Stimulated activated CD8-positive, alpha-beta memory T cell treated with anti-CD3 and anti-CD28 coated beads, Interleukin-15, amount 100 ng/mL, for 4 hours (primary cell): Measurements from ENCODE around the gene GAREM1.
"Not testable (repeated sequence)": the region's sequence is repeated elsewhere in the genome, so short reads cannot be mapped to it uniquely, and the experiment has no call there.

ENCODE experiments used
- DNase-seq, 2 donors: peaks; one replicate each; pipeline ENCODE4 v3.0.0-alpha.2; 2020; ENCODE audit warnings: low read depth in 2 of 2

The GAREM1 gene

DNA sequence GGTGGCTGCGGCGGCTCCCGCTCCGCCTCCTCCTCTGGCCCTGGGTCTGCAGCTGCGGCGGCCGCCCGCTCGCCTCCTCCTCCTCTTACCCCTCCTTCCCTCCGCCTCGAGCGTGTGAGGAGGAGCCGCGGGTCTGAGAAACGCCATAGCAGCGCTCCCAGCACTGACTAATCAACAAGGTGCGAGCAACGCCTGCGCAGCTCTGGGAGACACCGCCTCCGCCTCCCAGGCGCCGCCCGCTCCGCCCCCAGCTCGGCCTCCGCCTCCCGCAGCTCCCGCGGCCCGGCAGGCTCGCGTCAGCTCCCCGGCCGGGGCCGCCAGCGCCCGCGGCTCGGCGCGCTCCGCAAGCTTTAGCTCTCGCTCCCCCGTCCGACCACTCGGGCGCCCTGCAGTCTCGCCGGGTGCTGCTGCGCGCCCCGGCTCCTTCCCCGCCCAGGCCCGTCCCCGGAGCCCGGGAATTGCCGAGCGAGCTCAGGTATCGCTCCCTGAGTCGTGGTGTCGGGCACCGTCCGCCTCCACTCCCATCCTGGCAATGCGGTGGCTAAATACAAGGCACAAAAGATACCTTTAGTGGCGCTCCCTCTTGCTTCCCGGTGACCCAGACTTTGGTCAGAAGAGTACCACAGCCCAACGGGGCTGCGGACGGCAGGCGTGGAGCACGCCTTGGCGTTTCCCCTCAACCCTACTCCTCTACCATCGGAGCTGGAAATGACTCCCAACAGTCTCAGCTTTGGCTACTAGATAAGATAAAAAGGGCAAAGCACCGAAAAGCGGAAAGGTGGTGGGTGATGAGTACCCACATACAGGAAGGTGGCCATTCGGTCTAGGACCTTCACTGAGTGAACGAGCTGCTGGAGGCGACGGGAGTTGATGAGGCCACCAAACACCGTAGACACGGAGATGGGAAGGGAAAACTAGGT, at the start of gene GAREM1:
TSS of gene GAREM1 (minus strand) at position 169 of the 920 bp plus-strand sequence. CDS start 454 bp downstream, outside the sequence.
- peak; percentile 57 to 65 for DNase-seq

- DNase-seq = no peak
Measured at GRCh38 chr18:32511147-32511546, 40.5 kb upstream of the GAREM1 start.

GRCh38 chr18:32509111-32509510, 38.4 kb upstream of the GAREM1 start:
- DNase-seq = no peak

GRCh38 chr18:32507093-32507492, 36.4 kb upstream of the GAREM1 start:
- no peak for DNase-seq

- no peak for DNase-seq
Measured at GRCh38 chr18:32502014-32502413, 31.3 kb upstream of the GAREM1 start.

DNA sequence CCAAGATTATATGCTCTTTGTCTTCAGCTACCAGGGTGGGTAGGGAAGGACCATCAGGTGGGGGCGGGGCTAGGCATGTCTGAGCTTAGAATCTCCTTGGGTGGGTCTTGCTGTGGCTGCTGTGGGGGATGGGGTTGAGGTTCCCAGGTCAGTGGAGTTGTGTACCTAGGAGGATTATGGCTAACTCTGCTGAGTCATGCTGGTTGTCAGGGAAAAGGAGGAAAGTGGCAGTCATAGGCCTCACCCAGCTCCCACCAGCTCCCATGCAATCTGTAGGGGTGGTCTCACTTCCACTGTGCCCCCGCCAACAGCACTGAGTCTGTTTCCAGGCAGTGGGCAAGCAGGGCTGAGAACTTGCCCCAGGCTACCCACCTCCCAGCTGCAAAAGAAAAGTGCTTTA, 30.6 kb upstream of the GAREM1 start:
- DNase-seq = not testable (repeated sequence)

DNA sequence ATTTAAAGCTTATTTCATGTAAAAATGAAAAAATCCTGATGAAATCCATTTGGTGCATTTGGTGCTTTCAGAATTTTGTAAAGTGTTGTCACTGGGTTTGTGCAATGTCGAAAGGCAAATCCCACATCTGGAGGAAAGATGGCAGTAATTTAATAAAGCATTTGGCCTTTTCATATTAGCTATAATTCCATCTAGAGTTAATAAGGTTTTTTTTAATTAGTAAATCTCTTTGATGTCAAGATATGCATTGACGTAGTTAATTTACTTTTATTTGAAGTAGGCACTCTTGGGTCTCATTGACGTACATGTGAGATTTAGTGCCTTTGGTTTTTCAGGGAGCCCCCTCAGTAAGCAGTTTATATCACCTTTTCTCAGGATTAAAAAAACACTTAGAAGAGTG, 12.3 kb upstream of the GAREM1 start:
- DNase-seq = no peak

GRCh38 chr18:32482117-32482516, 11.4 kb upstream of the GAREM1 start:
- DNase-seq = no peak

GRCh38 chr18:32480581-32480980, 9.9 kb upstream of the GAREM1 start:
- DNase-seq = no peak

DNA sequence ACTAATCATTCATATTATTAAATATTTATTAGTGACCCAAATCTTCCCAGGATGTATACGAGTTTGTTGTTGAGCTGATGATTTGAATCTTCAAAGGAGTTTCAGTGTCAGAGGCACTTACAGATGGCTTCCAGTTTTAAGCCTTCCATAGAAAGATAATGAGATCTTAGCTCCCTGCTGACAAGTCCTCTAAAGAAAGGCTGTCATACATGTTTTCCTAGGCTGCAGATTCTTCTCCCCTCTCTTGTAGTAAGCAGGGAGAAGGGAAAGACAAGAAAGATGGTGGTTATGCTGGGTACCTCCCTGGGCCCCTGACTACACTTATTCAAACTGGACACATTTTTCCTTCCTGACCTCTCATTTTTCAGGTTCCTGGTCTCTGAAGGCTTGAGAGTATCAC, 8.1 kb upstream of the GAREM1 start:
- DNase-seq = no peak

GRCh38 chr18:32478317-32478716, 7.6 kb upstream of the GAREM1 start:
- no peak for DNase-seq

GRCh38 chr18:32476106-32476505, 5.4 kb upstream of the GAREM1 start:
- no peak for DNase-seq

DNA sequence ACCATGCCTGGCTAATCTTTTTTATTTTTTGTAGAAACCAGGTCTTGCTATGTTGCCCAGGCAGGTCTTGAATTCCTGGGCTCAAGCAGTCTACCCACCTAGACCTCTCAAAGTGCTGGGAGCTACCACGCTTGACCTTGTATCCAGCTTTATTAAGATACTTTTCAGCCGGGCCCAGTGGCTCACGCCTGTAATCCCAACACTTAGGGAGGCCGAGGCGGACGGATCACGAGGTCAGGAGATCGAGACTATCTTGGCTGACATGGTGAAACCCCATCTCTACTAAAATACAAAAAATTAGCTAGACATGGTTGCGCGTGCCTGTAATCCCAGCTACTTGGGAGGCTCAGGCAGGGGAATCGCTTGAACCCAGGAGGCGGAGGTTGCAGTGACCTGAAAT, 4.4 kb upstream of the GAREM1 start:
- DNase-seq = not testable (repeated sequence)

GRCh38 chr18:32473325-32473724, 2.6 kb upstream of the GAREM1 start:
- no peak for DNase-seq

- DNase-seq = no peak
Measured at GRCh38 chr18:32472841-32473240, 2.2 kb upstream of the GAREM1 start.

DNA sequence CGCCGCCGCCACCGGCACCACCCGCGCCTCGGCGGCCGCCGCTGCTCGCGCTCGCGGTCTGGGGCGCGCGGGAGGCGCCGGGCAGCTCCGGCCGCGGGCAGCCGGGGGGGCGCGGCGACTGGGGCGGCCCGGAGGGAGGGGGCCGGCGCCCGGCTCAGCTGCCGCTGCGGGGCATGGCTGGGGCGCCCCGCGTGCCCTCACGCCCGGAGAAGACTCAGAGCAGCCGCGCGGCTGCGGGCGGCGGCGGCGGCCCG, 295 bp downstream of the GAREM1 start:
- DNase-seq = no peak

DNA sequence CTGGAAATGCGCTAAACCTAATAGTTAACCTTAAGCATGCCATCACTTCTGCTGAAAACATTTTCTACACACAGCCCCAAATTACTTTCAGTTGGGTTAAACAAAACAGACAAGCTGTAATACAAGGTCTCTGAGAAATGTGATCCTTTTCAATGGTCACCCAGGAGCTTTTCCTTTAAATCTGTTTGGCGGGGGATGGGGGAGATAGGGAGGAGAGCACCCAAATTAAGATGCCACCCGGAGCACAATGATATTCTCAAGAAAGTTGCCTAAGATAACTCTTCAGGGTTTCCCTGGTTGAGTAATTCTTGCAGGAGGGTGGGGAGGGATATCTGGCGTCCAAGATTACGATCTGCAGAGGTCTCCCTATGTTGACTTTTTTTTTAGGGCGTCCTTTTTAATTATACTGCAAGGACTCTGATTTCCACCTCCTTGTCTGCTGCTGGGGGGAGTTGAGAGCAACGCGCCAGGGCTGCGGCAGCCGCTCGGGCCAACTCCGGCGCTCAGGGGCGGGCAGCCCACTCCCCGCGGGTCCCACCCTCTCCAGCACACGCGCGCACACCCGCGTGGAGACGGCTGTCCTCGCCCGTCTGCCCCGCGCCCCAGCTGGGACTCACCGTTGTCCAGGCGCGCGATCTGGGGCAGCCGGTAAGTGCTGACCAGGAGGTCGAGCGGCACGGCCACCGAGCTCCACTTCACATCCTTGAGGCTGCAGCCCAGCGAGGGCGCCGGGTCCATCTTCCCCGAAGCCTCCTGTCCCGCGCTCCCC, 807 bp downstream of the GAREM1 start:
- DNase-seq = no peak

DNA sequence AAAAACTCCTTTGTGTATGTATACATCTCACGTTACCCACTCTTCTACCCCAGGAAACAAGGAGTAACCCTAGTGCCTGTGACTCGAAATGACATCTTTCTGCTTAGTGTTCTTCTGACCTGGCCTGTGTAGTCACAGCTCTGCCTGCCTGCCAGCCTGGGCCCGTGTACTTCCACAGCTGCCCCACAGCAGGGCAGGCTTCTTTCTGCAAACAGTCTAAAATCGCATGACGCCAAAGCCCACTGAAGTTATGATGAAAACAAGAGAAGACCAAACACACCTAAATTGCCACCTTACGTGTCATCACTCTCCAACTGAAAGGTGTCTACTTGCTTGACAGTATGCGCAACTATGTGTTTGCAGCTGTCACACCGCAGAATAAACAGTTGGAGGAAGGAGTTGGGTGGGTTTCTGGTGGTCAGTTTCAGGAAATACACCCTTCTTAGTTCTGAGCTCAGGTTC, 1.5 kb downstream of the GAREM1 start:
- no peak for DNase-seq

- DNase-seq = no peak
Measured at GRCh38 chr18:32468147-32468845, 2.4 kb downstream of the GAREM1 start.

- DNase-seq = no peak
Measured at GRCh38 chr18:32461709-32462272, 8.9 kb downstream of the GAREM1 start.

DNA sequence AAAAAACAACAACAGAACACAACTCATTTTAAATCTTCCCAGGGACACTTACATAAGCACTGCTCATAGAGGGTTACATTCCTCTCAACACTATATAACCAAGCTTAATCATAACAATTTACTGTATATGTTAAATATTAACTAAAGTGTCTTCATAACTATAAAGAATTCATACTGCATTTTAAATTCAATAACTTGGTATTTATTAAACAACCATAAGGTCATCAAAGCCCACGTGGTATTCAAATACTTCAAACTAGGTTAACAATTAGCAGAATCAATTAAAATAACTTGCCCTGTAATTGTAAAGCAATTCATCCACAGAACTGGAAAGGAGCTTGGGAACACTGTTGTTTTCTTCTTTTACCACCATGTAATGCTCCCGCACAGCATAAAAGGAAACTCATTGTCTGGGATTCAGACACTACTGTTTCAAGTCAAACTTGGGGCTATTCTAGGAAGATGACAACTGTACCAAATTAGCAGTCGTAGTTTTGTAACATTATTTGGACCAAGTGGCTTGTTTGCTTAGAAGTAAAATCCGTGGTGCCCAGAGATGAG, 10.4 kb downstream of the GAREM1 start:
- DNase-seq = no peak
